ENCODE measurements around the gene MAGED1. TPM values are rescaled to one million over a fixed set of nuclear protein-coding genes. Genes with fewer than 3 reads are reported as not detected.

Gene MAGED1, protein sequence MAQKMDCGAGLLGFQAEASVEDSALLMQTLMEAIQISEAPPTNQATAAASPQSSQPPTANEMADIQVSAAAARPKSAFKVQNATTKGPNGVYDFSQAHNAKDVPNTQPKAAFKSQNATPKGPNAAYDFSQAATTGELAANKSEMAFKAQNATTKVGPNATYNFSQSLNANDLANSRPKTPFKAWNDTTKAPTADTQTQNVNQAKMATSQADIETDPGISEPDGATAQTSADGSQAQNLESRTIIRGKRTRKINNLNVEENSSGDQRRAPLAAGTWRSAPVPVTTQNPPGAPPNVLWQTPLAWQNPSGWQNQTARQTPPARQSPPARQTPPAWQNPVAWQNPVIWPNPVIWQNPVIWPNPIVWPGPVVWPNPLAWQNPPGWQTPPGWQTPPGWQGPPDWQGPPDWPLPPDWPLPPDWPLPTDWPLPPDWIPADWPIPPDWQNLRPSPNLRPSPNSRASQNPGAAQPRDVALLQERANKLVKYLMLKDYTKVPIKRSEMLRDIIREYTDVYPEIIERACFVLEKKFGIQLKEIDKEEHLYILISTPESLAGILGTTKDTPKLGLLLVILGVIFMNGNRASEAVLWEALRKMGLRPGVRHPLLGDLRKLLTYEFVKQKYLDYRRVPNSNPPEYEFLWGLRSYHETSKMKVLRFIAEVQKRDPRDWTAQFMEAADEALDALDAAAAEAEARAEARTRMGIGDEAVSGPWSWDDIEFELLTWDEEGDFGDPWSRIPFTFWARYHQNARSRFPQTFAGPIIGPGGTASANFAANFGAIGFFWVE
- total RNA-seq, result 622 and 775 TPM in 2 replicates

DNA sequence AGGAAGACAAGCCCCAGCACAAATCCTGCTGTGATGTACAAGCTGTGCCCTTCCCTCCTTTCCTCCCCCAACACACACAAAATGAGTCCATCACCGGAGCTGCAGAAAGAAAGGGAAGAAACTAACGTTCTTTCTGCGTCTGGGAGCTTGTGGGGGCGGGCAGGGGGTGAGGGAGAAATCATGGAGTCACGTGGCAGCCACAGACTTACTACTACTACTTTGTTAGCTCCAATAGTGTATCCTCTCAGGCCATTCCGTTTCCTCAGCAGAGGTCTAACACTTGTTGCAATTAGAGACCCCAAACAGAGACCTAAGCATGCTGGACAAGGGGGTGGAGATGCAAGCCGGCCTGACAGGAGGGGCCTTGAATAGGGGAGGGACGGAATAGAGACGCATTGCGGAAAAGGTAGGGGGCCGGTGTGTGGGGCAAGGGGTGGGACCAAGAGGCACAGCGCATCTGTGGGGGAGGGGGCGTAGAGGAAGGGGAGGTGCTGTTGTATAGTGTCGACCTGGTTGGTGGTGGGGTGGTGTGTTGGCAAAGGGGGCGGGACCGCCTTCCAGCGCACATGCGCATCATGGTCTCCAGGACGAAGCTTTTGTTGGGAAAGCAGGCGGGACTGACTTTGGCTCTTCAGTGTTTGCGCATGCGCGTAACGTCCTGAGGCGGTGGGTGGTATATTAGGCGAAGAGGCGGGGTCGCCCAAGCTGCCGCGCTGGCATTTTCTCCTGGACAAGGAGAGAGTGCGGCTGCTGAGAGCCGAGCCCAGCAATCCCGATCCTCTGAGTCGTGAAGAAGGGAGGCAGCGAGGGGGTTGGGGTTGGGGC is at the start of gene MAGED1:
TSS of gene MAGED1 (plus strand) at position 703 of the 825 bp plus-strand sequence. CDS start 682 bp downstream, outside the sequence.

Small RNA genes within 50 kb of the gene (small RNA-seq; reads per million reads assigned to genes)
- not detected for gene AL929410.2
- gene RNU6-504P, result not detected

Other genes starting within 250 kb of the MAGED1 start
- not detected in 2 replicates for gene CENPVL2, start 210.8 kb upstream of the MAGED1 start, total RNA-seq
- gene CENPVL1, start 183.1 kb upstream of the MAGED1 start, total RNA-seq, result not detected in 2 replicates
- 3.5 and 6.3 TPM in 2 replicates for gene GSPT2, start 150.2 kb upstream of the MAGED1 start, total RNA-seq
- 47.8 and 70.3 TPM in 2 replicates for gene MAGED4B, start 175.6 kb downstream of the MAGED1 start, total RNA-seq

Measured in placental epithelial cell (primary cell).